GM15510 (cell line): ENCODE measurements around the gene BANF2.

Source experiments
- POLR2A ChIP-seq: IDR thresholded peaks from 3 replicates; pipeline ENCODE4 v1.6.1; 2011; ENCODE audit warnings: borderline replicate concordance; ENCODE audit not compliant: insufficient read length; ENCODE audit errors: extremely low read depth

Gene BANF2

DNA sequence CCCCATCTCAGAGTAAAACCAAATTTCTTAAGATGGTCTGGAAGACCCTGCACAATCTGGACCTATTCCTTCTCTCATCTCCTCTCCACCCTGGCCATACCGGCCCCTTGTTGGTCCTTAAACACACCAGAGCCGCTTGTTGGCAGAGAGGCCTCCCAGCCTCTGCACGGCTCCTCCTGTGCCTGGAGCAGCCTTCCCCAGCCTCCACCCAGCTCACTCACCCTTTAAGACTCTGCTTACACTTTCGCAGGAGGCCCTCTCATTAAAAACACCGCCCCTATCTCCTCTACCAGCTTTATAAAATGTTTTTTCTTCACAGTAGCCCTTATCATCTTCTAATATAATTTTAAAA is 49.8 kb downstream of the BANF2 start:
- no peak for TF ChIP-seq POLR2A

DNA sequence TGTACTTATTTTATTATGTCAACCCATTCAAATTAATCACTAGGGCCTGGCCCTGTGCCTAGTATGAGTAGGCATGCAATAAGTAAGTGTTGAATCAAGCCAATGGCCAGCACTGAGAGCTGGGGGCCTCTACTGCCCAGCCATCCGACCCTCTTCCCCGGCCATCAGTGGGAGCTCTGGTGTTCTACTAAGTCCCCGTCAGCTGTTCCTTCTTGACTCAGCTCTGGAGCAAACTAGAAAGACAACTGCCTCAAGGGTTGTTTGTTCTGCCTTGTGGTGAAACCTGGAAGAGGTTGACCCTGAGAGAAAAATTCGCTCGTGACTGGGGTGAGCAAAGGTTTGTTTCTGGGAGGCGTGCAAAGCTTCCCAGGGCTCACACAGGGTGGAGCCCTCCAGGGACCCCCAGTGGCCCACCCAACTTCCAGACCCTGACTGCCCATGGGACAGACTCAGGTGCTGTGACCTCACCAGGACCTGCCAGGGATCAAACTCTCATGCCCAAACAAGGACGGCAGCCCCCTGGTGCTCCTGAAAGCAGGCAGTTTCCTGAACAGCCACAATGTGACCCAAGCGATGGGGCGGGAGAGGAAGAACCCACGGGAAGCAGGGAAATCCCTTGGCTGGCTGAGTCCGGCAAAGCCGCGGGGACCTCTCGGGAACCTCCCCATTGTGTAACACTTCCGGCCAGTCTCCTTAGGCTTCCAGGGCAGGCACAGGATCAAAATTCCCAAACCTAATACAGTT is 50.4 kb downstream of the BANF2 start:
- TF ChIP-seq POLR2A = no peak

DNA sequence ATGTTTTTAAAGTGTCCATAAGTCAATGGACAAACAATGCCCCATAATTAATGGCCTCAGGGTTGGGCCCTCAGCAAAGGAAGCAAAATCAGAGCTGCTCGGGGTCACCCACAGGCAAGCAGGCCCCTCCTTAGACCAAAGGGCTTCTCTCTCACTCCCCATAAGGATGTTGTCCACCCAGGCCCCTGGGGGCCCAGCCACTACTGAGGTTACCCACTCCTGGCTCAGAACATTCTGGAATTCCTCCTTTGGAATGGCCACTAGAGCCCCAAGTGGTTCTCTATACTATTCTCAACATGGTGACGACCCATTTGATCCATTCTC is 50.9 kb downstream of the BANF2 start:
- TF ChIP-seq POLR2A = no peak

GRCh38 chr20:17751640-17752039 is 51.9 kb downstream of the BANF2 start:
- TF ChIP-seq POLR2A = no peak

DNA sequence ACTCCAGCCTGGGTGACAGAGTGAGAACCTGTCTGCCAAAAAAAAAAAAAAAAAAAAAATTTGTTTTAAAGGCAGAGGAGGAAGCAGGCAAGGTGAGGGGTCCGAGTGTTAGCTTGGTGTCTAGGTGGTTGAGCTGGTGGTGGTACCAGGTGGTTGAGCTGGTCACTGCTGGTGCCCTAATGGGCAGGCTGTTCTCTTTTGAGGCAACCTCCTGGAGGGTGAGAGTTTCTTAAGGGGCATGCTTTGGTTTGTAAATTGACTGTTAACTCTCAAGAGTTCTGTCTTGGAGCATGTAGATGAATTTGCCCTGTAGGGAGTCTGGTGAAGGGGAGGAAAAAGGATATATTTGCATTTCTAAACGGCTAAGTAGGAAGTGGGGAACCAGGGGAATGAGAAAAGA is 52.7 kb downstream of the BANF2 start:
- no peak for TF ChIP-seq POLR2A

DNA sequence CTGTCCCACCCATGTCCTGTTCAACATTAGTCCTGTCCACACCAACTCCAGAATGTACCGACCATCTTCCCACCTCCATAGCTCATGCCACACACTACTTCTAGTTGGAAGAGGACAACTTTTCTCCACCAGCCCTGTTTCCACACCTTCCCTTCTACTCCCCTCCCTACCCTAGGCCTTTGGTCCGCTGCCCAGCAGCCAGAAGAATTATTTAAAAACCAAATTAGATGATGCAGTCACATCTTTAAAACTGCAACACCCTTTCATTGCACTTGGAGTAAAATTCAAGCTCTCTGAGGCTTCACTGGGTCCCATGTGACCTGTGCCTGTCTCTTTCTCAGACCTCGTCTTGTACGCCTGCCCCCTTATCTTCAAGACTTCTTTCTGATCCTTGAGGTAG is 53.8 kb downstream of the BANF2 start:
- TF ChIP-seq POLR2A = no peak

DNA sequence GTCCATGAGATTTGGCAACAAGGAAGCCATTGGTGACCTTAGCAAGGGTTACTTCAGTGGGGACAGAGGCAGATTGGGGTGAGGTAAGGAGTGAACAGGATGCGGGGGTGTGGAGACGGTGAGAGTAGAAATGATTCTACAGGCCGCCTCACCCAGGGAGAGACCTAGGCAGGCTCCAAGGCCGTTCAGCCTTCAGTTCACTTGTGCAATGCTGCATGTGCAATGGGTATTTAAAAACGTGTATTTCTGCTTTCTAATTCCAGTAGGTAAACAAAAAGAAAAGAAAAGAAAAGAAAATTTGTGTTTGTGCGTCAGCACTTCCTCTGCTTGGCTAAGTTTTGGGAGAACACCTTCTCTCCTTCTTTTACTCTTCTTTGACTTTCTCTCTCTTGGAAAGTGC is 56.8 kb downstream of the BANF2 start:
- no peak for TF ChIP-seq POLR2A

DNA sequence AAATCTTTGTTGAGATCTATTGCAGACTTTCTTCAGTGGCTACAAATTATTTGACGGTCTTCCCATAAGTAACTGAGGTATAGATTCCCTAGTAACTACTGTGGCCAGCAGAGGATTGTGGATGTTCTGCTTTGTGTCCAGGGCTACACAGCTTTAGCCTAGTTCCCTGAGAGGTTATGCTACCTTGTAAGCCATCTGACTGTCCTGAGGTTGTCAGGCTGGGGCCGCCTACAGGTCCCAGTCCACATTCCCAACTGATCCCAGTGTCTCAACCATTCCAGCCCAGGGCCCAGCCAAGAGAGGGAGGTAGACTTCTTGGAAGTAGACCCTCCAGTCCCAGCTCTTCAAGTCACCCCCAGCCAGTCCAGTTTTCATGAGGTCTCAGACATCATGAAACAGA is 57.7 kb downstream of the BANF2 start:
- no peak for TF ChIP-seq POLR2A

DNA sequence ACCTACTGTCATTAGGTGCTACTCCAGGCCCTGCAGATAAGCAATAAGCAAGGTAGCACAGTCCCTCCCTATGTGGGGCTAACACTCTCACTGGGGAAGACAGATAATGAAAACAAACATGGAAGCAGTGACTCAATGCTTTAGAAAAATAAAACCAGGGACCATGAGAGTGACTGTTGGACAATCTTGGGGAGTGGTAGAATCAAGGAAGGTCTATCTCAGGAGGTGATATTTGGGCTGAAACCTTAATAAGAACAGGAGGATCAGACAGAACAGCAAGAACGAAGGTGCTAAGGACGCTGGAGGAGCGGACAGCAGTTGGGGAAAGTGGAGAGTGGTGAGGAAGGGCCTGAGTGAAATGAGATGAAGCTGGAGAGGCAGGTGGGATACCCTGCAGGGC is 58.2 kb downstream of the BANF2 start:
- no peak for TF ChIP-seq POLR2A

DNA sequence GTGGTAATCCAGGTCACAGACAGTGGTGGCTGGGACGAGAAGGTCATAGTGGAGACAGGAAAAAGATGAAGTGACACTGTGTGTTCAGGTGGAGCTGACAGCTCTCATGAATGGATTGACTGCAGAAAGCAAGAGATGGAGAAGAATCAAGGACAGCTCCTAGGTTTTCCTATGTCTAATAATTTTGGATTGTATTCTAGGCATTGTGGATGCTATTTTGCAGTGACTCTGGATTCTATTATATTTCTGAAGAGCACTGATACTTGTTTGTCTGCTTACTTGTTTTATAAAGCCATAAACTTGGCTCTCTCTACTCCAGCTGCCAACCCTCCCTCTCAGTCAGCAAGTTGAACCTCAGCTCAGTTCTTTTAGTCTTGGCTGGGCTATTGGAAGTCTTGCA is 58.7 kb downstream of the BANF2 start:
- no peak for TF ChIP-seq POLR2A

DNA sequence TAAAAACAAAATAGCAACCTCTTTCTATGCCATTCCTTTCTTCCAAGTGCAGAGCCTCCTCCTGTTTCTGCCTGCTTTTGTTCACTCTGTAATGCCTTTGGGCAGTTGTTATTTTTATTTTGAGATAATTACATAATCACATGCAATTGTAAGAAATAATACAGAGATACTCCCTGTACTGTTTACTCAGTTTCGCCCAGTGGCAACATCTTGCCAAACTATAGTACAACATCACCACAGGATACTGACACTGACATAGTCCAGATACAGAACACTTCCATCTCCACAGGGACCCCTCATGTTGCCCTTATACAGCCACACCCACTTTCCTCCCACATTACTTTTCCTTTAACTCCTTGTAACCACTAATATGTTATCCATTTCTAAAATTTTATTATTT is 59.7 kb downstream of the BANF2 start:
- TF ChIP-seq POLR2A = no peak

DNA sequence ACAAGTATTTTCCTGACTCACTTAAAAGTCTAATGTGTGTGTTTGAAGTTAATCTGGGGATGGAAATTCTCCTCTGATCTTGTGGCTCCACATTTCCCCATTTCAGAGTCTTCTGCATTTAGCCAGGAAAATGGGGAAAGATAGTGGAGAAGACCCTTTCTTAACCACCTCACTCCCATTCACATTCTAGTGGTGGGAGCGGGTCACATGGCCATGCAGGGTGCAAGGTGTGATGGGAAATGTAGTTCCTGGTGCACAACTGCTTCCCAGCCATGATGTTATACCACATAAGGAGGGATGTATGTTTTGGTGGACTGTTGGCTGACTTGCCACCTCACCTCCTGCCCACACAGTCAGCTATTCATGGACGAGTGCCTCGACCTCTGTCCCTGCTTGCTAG is 61.8 kb downstream of the BANF2 start:
- TF ChIP-seq POLR2A = no peak

- no peak for TF ChIP-seq POLR2A
Observed at GRCh38 chr20:17762243-17762872, 62.6 kb downstream of the BANF2 start.

- no peak for TF ChIP-seq POLR2A
Observed at GRCh38 chr20:17762873-17763557, 63.2 kb downstream of the BANF2 start.

DNA sequence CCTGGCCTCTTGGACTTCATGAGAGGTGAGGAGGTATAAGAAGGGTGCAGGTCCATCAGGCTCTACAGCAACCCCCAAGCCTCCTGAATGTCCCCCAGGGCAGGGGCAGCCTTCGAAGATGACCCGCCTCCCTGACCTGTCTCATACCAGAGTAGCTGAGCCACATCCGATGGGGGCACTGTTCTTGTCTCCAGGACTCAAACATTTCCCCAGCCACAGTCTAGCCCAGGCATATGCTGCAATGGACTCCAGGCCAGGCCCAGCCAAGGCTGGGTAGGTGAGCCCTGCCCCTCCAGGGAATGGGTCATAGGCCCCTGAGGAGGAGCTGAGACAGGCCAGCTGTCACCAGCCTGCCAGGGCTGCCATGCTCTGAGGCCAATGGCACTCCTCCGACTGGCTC is 65.3 kb downstream of the BANF2 start:
- no peak for TF ChIP-seq POLR2A

DNA sequence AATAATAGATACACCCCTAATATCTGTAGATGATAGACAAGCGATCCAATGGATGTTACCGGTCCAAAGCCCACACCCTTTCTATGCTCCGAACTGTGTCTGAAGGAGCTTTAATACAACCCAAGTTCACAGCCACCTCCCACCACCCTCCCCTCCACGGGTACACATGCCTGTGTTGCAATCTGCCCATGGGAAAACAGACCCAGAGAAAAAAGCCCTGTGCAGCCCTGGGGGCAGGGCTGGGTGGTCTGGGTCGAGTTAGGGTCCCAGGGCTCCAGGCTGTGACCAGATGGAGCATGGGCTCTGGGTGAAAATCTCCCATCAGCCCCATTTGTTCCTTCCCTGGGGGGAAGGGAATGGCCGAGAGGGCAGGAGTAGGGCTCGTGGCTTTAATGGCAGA is 65.8 kb downstream of the BANF2 start:
- no peak for TF ChIP-seq POLR2A
